SU-DHL-6 (cell line): ENCODE measurements around the gene PIPOX.

Experiments used
- H2AFZ ChIP-seq: fragments of 200-600 bp; sonication (generic); 2 replicates; pipeline ENCODE4 v1.6.1; 2014; ENCODE audit warnings: low read depth, mild to moderate bottlenecking, moderate library complexity, mixed read lengths, antibody characterized with exemption, low read length; ENCODE audit not compliant: severe bottlenecking
- H3F3A ChIP-seq: fragments of 200-600 bp; shearing (Covaris generic); 2 replicates; pipeline ENCODE4 v1.6.0; 2016; ENCODE audit warnings: antibody characterized with exemption, mild to moderate bottlenecking; ENCODE audit not compliant: insufficient read depth
- H3K27ac ChIP-seq: fragments of 200-600 bp; sonication (generic); 2 replicates; pipeline ENCODE4 v1.5.1; 2016; ENCODE audit warnings: low read depth, mild to moderate bottlenecking, low read length, moderate library complexity, mixed read lengths
- H3K27me3 ChIP-seq: fragments of 200-600 bp; sonication (generic), shearing (Covaris generic); 2 replicates; pipeline ENCODE4 v1.6.0; 2014; ENCODE audit warnings: mild to moderate bottlenecking, low read length
- H3K36me3 ChIP-seq: fragments of 200-600 bp; sonication (generic); 2 replicates; pipeline ENCODE4 v1.6.1; 2014; ENCODE audit warnings: mild to moderate bottlenecking, low read length, mixed read lengths
- H3K4me2 ChIP-seq: fragments of 300-600, 200-600 bp; shearing (Covaris generic), sonication (generic); 2 replicates; pipeline ENCODE4 v1.6.0; 2014; ENCODE audit warnings: low read length, low read depth, mild to moderate bottlenecking; ENCODE audit not compliant: poor library complexity, severe bottlenecking
- H3K4me3 ChIP-seq: fragments of 200-600 bp; sonication (generic); 2 replicates; pipeline ENCODE4 v1.5.1; 2014; ENCODE audit warnings: antibody characterized with exemption, low read length, mild to moderate bottlenecking, mixed read lengths; ENCODE audit not compliant: insufficient read depth, poor library complexity, severe bottlenecking
- H3K79me2 ChIP-seq: fragments of 200-600 bp; sonication (generic); 2 replicates; pipeline ENCODE4 v1.6.1; 2014; ENCODE audit warnings: mild to moderate bottlenecking, low read length, moderate library complexity; ENCODE audit not compliant: insufficient read depth
- H3K9ac ChIP-seq: fragments of 200-600 bp; sonication (generic); 2 replicates; pipeline ENCODE4 v1.7.0; 2014; ENCODE audit warnings: mild to moderate bottlenecking, low read length
- H3K9me2 ChIP-seq: fragments of 200-600 bp; sonication (generic); replicated peaks from 2 replicates; pipeline ENCODE4 v1.6.1; 2014; ENCODE audit warnings: low read length; ENCODE audit not compliant: insufficient read depth
- H3K9me3 ChIP-seq: fragments of 200-600 bp; sonication (generic); 2 replicates; pipeline ENCODE4 v1.6.1; 2014; ENCODE audit warnings: low read length, mixed read lengths; ENCODE audit not compliant: insufficient read depth
- H4K20me1 ChIP-seq: fragments of 200-600 bp; sonication (generic); 2 replicates; pipeline ENCODE4 v1.6.1; 2014; ENCODE audit warnings: low read depth, mild to moderate bottlenecking, antibody characterized with exemption, low read length, moderate library complexity, mixed read lengths
- CTCF ChIP-seq: fragments of 200-600 bp; sonication (generic); IDR thresholded peaks from one replicate; pipeline ENCODE4 v1.5.1; 2017; ENCODE audit warnings: antibody characterized with exemption, mild to moderate bottlenecking, low read length, moderate library complexity; ENCODE audit not compliant: insufficient read depth, poor library complexity, severe bottlenecking
- EZH2phosphoT487 ChIP-seq: fragments of 200-600 bp; sonication (generic), shearing (Covaris generic); conservative IDR thresholded peaks from 2 replicates; pipeline ENCODE4 v1.6.1; 2018; ENCODE audit warnings: mild to moderate bottlenecking, antibody characterized with exemption, low read length, moderate library complexity, mixed read lengths

PIPOX gene

GRCh38 chr17:29073520-29073919, 30.6 kb downstream of the PIPOX start:
- no peaks in the 10 kb centered on the region for H3K36me3 ChIP-seq
- TF ChIP-seq CTCF, result no peak
- TF ChIP-seq EZH2phosphoT487, result no peak
- H3F3A ChIP-seq, result no peaks in the 10 kb centered on the region
- H3K9ac ChIP-seq, result no peak overlapping the region
- H3K9me3 ChIP-seq, result no peaks in the 10 kb centered on the region
- no peak overlapping the region for H3K27ac ChIP-seq
- H3K9me2 ChIP-seq, result no peaks in the 10 kb centered on the region
- H4K20me1 ChIP-seq, result no peaks in the 10 kb centered on the region
- H3K4me3 ChIP-seq, result no peak overlapping the region
- H3K4me2 ChIP-seq, result no peak overlapping the region
- H3K27me3 ChIP-seq, result no peaks in the 10 kb centered on the region
- no peak overlapping the region for H2AFZ ChIP-seq
- H3K79me2 ChIP-seq, result no peaks in the 10 kb centered on the region

DNA sequence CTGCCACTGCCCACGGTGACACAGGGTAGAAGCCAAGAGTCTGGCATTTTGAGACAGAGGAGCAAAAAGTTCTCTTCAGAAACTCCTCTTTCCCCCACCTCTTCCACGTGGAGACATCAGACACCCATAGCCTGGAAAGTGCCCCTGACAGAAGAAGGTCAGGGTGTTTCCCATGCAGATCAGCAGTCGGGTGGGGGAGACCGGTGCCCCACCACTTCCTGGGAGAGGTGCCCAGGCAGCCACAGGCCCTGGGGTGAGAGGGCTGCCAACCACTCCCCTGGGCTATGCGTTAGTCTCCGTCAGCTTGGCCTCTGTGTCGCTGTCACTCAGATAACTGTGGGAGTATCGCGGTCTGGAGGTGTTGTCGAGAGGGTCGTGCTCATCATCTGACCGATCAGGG, 31.5 kb downstream of the PIPOX start:
- H3K9me2 ChIP-seq, result no peaks in the 10 kb centered on the region
- H3K4me3 ChIP-seq, result no peak overlapping the region
- no peak overlapping the region for H3K27ac ChIP-seq
- H4K20me1 ChIP-seq, result no peaks in the 10 kb centered on the region
- TF ChIP-seq EZH2phosphoT487 (no peak), CTCF (no peak)
- H3K27me3 ChIP-seq, result no peaks in the 10 kb centered on the region
- H3K36me3 ChIP-seq, result no peaks in the 10 kb centered on the region
- no peak overlapping the region for H2AFZ ChIP-seq
- H3F3A ChIP-seq, result no peaks in the 10 kb centered on the region
- no peaks in the 10 kb centered on the region for H3K9me3 ChIP-seq
- H3K79me2 ChIP-seq, result no peaks in the 10 kb centered on the region
- H3K4me2 ChIP-seq, result no peak overlapping the region
- no peak overlapping the region for H3K9ac ChIP-seq

DNA sequence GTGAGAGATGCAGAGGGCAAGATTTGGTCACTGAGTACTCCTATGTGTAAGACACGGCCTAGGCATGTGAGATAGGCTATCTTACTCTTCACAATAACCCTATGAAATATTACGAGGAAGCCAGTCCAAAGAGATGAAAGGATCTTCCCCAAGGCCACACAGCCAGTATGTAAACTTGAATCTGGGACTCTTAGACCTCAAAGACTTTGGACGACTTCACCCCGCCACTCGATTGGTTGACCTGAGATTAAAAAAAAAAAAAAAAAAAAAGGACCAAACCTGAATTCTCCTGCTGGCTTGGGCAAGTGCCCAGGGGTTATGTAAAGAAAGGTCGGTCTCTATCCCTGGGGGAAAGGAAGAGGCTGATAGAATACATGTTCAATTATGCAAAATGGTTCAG, 33.1 kb downstream of the PIPOX start:
- TF ChIP-seq EZH2phosphoT487 (no peak), CTCF (no peak)
- Histone ChIP-seq H3K36me3 (no peaks in the 10 kb centered on the region), H3K27ac (no peak overlapping the region), H4K20me1 (no peaks in the 10 kb centered on the region), H3F3A (no peaks in the 10 kb centered on the region), H3K27me3 (no peaks in the 10 kb centered on the region), H2AFZ (no peak overlapping the region), H3K9me2 (no peaks in the 10 kb centered on the region), H3K4me3 (no peak overlapping the region), H3K9me3 (no peaks in the 10 kb centered on the region), H3K9ac (no peak overlapping the region), H3K79me2 (no peaks in the 10 kb centered on the region), H3K4me2 (no peak overlapping the region)

- H3K4me2 ChIP-seq, result no peak overlapping the region
- H3K79me2 ChIP-seq, result no peaks in the 10 kb centered on the region
- no peak overlapping the region for H3K27ac ChIP-seq
- no peaks in the 10 kb centered on the region for H3K9me2 ChIP-seq
- no peaks in the 10 kb centered on the region for H4K20me1 ChIP-seq
- H3K27me3 ChIP-seq, result no peaks in the 10 kb centered on the region
- no peak for TF ChIP-seq CTCF
- no peak for TF ChIP-seq EZH2phosphoT487
- H3K9ac ChIP-seq, result no peak overlapping the region
- H3K4me3 ChIP-seq, result no peak overlapping the region
- no peaks in the 10 kb centered on the region for H3K36me3 ChIP-seq
- H2AFZ ChIP-seq, result no peak overlapping the region
- no peaks in the 10 kb centered on the region for H3F3A ChIP-seq
- H3K9me3 ChIP-seq, result no peaks in the 10 kb centered on the region
These were observed 33.8 kb downstream of the PIPOX start for GRCh38 chr17:29076722-29077121.
